GM21360 (cell line): ENCODE data around the gene BANP.
"Not testable (repeated sequence)": the region's sequence is repeated elsewhere in the genome, so short reads cannot be mapped to it uniquely, and the experiment has no call there.

Source experiments
- ATAC-seq: cut with Tn5 transposase; IDR thresholded peaks from one replicate; pipeline ENCODE4 v1.9.1; 2021; ENCODE audit warnings: mild to moderate bottlenecking, moderate library complexity; ENCODE audit not compliant: unreplicated experiment

Gene BANP

GRCh38 chr16:88025828-88026555 is 74.8 kb downstream of the BANP start:
- ATAC-seq = not testable (repeated sequence)

GRCh38 chr16:88026964-88027938 is 76.0 kb downstream of the BANP start:
- no peak for ATAC-seq

- not testable (repeated sequence) for ATAC-seq
These were observed 77.1 kb downstream of the BANP start for GRCh38 chr16:88028177-88028930.

GRCh38 chr16:88030498-88030897 is 79.3 kb downstream of the BANP start:
- ATAC-seq = no peak

GRCh38 chr16:88030961-88031360 is 79.7 kb downstream of the BANP start:
- not testable (repeated sequence) for ATAC-seq

GRCh38 chr16:88033003-88033740 is 81.9 kb downstream of the BANP start:
- ATAC-seq = not testable (repeated sequence)

GRCh38 chr16:88034770-88035169 is 83.5 kb downstream of the BANP start:
- no peak for ATAC-seq

- no peak for ATAC-seq
These were observed 84.1 kb downstream of the BANP start for GRCh38 chr16:88035292-88035691.

- ATAC-seq = not testable (repeated sequence)
These were observed 84.8 kb downstream of the BANP start for GRCh38 chr16:88035884-88036639.

- ATAC-seq = not testable (repeated sequence)
These were observed 85.4 kb downstream of the BANP start for GRCh38 chr16:88036640-88036996.

GRCh38 chr16:88037359-88037758 is 86.1 kb downstream of the BANP start:
- ATAC-seq = not testable (repeated sequence)

GRCh38 chr16:88037876-88038525 is 86.8 kb downstream of the BANP start:
- not testable (repeated sequence) for ATAC-seq

GRCh38 chr16:88038526-88038908 is 87.3 kb downstream of the BANP start:
- not testable (repeated sequence) for ATAC-seq

- ATAC-seq = no peak
These were observed 88.4 kb downstream of the BANP start for GRCh38 chr16:88039591-88039990.

- ATAC-seq = not testable (repeated sequence)
These were observed 89.1 kb downstream of the BANP start for GRCh38 chr16:88040196-88040876.

- not testable (repeated sequence) for ATAC-seq
These were observed 89.6 kb downstream of the BANP start for GRCh38 chr16:88040877-88041244.

- not testable (repeated sequence) for ATAC-seq
These were observed 90.3 kb downstream of the BANP start for GRCh38 chr16:88041506-88041905.

- not testable (repeated sequence) for ATAC-seq
These were observed 90.8 kb downstream of the BANP start for GRCh38 chr16:88041986-88042562.
